Kidney glomerular epithelial cell (primary cell): Measurements from ENCODE around the gene ACTBL2.
"Not testable (repeated sequence)": the region's sequence is repeated elsewhere in the genome, so short reads cannot be mapped to it uniquely, and the experiment has no call there.

Source experiments
- DNase-seq: peaks from one replicate; lab custom pipeline; 2025; lab: John Stamatoyannopoulos, UW

ACTBL2 gene

DNA sequence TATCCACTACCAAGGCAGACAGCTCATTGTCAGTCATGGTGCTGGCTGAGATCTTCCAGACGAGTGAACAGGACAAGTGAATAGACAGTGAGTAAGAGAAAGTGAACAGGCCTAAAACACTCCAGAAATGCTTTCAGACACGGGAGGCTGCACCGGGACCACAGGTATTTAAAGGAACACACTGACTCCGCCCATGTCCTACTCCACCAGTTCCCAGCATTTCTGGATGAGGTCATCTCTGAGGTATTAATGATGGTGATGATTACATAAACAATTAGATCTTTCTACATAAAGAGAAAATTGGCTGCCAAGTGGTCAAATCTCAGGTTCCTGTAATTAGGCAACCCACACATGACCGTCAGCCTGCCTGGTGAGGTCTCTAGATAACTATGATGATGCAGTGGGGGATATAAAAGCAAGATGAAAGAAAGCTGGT is at the start of gene ACTBL2:
Gene ACTBL2 (minus strand): TSS at position 141 of the 436 bp plus-strand sequence. CDS start 104 bp downstream, at position 37.
- peak; percentile 98 for DNase-seq

DNA sequence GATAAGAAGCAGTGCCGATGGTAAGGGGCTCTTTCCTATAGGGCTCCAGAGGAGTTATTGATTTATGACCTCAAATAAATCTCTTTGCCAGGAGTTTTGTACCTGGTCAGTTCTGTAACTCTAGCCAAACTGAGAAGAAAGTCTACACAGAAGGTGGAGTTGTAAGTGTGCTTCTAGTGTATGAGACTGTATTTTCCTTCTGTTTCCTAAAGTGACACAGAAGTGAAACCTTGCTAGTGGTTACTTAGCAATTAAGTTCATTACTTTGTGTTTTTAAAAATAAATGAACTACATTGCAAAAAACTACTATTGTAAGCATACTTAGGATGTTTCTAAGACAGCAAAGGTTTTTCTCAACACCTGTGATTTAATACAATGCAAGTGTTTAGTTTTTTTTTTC is 48.7 kb upstream of the ACTBL2 start:
- no peak for DNase-seq

DNA sequence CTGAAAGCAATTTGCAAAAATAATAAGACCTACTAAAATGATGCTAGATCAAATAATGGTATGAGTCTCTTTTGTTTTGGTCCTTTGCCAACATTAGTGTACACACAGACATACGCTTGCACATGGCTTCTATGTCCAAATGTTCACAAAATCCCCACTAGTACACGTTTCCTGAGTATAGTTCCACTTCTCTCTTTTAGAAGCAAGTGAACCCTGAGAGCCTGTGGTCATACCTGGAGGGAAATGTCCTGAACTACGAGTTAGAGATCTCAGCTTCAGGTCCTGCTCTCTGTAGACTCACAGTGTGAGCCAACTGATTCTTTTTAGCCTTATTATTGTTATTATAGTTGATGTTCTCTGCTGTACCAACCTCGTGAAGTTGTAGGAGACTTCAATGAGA is 47.3 kb upstream of the ACTBL2 start:
- no peak for DNase-seq

DNA sequence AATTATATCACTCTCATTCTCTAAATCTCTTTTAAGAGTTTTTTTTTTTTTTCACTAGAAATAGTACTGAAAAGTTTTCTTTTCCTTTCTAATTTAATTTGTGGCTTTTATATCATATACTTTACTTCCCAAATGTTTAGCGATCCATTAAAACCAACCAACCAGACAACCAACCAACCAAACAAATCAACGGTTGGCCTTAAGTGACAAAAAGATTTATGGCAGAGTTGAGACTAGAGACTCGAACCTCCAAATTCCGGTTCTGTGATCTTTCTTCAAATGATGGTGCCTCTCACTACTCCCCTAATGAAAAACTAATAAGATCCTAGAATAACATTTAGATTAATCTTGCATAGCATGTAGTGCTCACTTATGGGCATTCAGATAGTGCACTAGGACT is 45.3 kb upstream of the ACTBL2 start:
- DNase-seq = no peak

DNA sequence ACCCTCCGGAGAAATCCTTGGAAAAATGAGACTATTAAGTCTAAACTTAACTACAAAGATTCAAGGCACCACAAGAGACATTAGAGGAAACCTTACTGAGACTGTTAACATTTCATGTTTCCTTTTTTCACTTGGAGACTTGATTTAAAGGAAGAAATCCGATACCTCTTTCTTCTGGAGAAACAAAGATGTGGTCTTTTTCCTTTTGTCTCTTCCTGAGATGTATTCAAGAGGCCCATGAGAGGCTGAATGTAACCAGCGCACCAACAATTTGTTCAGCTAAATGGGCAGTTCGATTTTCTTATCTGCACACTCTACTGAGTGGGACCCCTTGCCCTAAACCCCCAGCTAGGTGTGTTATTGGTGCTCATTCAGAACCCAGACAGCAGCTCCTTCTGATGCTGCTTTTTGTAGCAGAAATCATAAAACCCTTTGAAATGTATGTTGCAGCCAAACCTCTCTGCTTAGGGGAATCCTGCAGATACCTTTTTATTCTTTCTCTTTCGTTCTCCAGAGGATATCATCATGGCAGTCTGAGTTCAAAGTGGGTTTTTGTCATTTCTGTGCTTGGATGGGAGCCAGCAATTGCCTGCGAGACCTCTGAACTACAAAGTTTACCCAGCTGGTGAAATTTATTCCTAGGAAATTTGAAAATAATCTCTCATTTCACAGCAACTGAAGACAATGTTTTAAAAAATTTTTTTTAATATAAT is 41.9 kb upstream of the ACTBL2 start:
- no peak for DNase-seq

DNA sequence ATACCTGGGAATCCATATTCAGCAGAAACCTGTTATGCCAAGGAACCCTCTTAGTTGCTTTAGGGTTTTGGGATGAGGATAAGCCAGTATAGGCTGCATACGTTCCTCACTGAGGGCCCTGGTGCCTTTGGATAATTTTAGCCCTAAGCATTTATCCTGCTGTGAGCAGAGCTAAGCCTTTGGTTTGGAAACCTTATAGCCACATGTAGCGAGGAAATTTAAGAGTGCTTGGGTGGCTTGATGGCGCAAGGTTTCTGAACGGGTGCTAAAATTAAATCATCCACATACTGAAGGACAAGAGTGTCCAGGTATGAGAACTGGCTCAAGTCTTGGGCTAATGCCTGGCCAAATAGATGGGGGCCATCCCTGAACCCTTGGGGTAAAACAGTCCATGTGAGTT is 39.9 kb upstream of the ACTBL2 start:
- not testable (repeated sequence) for DNase-seq

DNA sequence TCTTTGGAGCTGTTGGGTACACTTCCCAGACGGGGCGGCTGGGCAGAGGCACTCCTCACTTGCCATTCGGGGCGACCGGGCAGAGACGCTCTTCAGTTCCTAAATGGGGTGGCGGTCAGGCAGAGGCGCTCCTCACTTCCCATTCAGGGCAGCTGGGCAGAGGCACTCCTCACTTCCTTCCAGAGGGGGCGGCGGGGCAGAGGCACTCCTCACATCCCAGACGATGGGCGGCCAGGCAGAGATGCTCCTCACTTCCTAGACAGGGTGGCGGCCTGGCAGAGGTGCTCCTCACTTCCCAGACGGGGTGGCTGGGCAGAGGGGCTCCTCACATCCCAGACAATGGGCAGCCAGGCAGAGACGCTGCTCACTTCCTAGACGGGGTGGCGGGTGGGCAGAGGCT is 35.8 kb upstream of the ACTBL2 start:
- not testable (repeated sequence) for DNase-seq

GRCh38 chr5:57517250-57517649 is 34.6 kb upstream of the ACTBL2 start:
- DNase-seq = no peak

GRCh38 chr5:57513785-57514184 is 31.2 kb upstream of the ACTBL2 start:
- no peak for DNase-seq

- no peak for DNase-seq
Measured at GRCh38 chr5:57511321-57511720, 28.7 kb upstream of the ACTBL2 start.

DNA sequence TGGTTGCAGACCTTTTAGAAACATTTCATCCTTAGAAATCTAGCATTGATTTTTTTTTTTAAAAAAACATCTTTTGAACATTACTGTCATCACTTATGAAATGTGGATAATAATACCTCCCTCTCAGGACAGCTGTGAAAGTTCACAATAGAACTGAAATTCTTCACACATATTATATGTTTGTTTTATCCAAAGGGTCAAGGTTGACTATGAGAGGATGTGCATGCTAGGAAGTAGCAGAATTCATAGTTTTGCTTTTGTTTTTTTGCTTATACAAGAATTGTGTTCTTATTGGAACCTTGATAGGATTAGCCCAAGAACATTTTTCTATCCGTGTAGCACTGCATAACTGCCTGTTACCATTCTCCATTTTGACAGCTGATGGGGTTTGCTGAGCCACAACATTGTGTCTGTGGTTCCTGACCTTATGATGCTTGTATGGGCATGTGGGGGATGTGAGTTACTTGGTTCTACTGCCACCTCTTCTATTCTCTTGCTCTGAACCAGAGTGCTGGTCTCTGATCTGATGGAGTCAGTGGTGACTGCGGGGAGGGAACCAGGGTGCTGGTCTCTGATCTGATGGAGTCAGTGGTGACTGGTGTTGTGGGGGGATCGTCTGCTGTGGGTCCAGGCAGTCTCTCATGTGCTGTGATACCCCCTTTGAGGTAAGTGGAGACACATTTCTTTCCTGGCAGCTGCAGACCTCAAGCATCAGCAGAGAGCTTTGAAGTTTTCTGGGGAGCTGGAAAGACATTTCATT is 27.1 kb upstream of the ACTBL2 start:
- no peak for DNase-seq

GRCh38 chr5:57508211-57508610 is 25.6 kb upstream of the ACTBL2 start:
- peak; percentile 27 for DNase-seq

DNA sequence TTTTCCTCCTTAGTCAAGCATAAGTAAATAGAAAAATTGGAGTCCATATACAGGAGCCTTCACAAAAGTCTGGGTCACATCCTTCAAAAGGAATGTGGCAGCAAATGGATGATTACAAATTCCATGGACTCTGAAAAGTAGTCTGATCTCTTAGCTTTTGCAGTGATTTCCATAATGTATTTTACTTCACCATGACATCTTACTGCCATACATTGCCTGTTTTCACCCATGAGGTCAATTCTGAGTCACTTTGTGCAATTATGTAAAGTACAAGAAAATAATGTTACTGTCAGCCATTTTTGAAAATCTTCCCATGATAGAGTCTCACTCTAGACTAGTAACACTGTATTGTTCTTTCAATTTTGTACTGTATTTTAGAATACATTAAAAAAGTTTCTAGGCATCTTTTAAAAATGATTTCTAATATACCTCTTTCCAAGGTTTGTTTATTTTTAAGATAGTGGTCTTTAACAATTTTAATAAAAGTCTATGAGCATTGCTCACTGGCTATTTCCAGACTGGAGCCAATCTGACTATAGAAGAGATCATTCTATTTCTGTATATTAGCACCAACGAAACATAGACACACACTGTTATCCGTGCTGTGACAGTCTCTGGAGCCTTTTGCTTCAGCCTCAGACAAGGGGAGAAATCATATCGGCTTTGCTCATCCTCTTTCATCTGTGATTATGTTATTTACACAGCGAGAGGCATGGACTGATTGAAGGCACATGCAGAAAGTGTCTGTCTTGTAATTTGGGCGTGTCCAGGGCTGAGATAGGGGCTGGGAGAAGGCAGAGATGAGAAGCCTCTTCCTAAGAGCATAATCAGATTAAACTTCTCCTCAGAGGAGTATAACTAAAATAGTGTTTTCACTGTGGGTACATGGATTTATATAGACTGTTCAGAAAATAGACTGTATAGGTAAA is 22.9 kb upstream of the ACTBL2 start:
- DNase-seq = no peak

DNA sequence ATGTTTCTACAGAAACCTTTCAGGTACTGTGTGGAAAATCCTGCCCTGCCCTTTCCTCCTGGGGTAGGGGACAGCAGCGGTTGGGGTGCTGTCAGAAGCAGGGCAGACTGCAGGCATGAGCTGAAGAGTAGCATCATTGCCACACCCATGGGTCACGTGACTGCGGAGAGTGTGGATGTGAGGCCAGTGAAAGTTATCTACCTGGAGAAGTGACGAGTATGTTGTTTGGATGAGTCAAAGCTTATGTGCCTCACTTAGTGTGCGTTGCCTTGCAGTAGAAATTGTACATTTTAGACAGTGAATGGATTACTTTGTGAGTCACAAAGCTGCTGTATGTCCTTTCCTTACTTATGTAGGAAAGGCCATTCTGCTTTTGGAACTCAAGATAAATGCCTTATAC is 21.7 kb upstream of the ACTBL2 start:
- DNase-seq = no peak

DNA sequence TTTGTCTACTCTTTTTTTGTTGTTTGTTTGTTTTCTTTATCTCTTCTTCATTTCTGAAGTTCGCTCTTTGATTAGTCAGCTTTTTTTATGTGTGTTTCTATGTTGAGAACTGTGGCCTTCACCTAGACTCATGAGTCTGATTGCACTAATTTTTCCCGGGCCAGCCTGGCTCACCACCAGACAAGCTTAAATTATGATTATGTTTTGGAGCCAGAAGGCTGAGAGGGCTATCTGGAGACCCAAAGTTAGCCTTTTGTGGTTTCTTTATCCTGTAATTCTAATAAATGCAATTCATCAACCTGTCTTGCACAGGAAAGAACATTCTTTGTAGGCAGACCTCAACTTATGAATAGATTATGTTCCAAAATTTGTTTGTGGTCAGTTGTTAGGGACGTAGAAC is 20.8 kb upstream of the ACTBL2 start:
- DNase-seq = no peak

GRCh38 chr5:57501414-57502201 is 19.0 kb upstream of the ACTBL2 start:
- no peak for DNase-seq

DNA sequence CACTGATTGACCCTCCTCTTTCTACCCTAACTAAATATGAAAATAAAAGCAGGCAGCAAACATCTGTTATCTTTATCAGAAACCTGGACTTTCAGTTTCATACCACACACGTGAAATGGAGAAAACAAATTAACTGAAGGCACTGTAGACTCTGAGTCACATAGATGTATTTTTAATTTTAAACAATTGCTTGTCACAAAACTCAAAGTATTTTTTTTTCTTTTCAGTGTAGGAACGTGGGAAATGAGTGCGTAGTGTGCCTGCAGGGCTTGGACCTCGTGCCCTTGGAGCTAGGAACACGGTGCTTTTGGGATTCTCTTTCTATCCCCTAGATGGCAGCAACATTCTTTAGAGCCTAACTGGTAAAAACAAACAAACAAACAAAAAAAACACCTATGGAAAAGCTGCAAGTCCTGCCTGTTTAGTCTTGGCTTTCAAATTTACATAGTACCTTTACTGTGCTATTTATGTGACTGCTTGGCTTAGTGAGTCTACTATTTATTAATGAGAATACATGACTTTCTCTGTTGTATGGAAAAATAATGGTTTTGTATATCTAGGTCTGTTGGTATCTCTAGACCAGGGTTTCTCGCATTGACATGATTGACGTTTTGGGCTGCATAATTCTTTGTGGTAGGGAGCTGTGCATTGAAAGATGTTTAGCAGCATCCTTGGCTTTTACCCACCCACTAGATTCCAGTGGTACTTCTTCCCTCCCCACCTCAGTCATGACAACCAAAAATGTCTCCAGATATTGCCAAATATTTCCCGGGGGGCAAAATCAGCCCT is 16.8 kb upstream of the ACTBL2 start:
- peak; percentile 78 for DNase-seq

- DNase-seq = no peak
Measured at GRCh38 chr5:57497733-57498132, 15.1 kb upstream of the ACTBL2 start.

GRCh38 chr5:57495285-57496086 is 12.9 kb upstream of the ACTBL2 start:
- DNase-seq = no peak
